CD4-positive, alpha-beta T cell treated with Interleukin-17A for 1 hour (primary cell): ENCODE data around the gene TRIM44.

Source experiments
- DNase-seq: peaks from one replicate; pipeline ENCODE4 v3.0.0-alpha.2; 2020

The TRIM44 gene, protein sequence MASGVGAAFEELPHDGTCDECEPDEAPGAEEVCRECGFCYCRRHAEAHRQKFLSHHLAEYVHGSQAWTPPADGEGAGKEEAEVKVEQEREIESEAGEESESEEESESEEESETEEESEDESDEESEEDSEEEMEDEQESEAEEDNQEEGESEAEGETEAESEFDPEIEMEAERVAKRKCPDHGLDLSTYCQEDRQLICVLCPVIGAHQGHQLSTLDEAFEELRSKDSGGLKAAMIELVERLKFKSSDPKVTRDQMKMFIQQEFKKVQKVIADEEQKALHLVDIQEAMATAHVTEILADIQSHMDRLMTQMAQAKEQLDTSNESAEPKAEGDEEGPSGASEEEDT

DNA sequence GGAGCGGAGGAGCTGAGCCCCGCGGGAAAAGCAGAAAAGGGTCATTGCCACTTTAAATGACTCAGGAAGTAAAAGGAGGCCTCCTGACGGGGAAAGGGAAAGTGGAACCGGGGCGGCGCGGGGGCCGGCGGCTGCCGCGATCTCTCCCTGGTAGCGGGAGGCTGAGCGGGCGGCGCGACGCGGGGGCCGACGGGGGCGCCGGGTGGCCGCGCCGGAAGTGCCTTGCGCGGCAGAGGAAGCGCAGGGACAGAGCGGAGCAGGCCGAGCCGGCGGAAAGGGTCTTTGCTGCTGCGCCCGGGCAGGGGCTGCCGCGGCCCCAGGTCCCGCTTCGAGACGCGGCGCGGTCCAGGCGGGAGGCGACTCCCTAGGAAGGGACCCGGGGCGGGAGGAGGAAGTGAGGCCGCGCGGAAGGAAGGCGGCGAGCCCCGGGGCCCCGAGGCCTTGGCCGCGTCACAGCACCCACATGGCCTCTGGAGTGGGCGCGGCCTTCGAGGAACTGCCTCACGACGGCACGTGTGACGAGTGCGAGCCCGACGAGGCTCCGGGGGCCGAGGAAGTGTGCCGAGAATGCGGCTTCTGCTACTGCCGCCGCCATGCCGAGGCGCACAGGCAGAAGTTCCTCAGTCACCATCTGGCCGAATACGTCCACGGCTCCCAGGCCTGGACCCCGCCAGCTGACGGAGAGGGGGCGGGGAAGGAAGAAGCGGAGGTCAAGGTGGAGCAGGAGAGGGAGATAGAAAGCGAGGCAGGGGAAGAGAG lies at the start of gene TRIM44:
Gene TRIM44, plus strand, starts transcription at position 127 of the 759 bp plus-strand sequence. Its CDS starts 337 bp downstream, at position 464.
- DNase-seq = peak; percentile 83

DNA sequence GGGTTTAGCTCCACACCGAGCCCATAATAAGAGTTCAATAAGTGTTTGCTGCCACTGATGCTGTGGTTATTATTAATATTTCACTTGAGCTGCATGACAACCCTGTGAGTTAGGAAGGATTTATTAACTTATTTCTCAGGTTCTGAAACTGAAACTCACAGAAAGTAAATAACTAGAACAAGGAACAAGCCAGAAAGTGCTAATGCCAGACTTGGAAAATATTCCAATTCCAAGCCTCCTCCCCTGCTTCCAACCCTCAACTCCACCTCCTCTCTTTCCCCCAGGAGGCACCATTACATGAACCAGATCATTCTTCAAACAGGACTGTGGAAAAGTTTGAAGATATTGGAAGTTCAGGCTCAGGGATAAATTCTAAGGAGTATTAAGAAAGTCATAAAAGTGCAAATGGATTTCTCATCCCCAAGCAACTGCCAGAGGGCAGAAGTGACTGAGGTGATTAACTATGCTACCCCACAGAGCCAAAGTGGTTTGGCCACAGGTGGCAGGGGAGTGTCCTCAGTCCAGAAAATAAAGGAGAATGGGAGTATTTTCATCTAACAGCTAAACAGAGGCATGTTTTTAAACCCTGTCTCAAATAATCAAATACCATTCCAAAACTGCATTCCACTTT lies 47.5 kb upstream of the TRIM44 start:
- DNase-seq = no peak

DNA sequence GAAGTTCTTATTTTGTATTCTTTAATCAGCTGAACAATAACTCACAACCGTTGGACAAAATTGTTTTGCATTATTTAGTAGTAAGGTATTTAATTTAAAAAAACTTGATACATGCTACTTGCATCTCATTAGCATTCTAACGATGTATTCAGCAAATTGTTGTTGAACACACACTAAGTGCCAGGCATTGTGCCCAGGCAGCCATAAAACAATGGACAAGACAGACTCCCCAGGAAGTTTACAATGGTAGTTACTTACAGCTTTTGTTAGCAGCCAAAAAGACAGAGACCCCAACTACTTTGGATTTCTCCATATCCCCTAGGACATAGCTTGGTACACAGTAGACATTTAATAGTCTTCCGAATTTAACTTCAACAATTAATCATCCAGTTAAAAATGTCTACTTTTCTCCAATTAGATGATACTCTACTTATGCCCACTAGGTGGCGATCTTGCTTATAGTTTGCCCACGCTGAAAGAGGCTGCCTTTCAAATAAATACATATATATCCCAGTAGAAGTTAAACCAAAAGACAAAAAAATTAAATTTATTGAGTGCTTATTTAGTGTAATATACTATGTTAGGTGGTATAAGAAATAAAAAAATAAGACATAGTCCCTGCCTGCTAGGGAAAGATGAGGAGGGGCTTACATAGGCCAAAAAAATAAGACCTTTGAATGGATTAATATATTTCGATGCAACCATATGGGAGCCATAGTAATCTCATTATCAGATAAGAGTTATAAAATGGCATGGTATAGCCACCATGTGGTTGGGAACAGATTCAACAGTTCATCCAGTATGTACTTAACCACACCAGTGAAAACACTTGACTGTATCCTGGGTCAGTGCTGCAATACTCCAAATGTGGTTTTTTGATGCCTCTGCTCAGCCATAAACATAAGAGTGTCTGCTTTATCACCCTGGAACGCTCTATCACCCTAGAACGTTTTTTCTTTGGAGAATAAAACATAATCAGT lies 46.4 kb upstream of the TRIM44 start:
- peak; percentile 52 for DNase-seq

DNA sequence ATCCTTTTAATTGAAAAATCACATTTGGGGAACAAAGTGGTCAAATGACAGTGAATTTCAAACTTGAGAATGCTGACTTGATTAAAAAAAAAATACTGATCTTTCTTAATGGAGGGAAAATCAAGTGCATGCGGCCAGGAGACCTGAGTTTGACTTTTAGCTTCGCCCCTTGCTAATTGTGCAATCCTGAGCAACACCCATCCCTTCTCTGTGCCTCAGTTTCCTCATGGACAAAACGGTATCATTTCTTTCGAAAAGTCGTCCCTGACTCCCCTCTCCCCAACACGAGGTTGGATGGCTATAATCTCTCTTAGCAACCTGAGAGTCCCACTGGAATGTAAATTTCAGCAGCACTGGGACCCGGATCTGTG lies 45.3 kb upstream of the TRIM44 start:
- no peak for DNase-seq

DNA sequence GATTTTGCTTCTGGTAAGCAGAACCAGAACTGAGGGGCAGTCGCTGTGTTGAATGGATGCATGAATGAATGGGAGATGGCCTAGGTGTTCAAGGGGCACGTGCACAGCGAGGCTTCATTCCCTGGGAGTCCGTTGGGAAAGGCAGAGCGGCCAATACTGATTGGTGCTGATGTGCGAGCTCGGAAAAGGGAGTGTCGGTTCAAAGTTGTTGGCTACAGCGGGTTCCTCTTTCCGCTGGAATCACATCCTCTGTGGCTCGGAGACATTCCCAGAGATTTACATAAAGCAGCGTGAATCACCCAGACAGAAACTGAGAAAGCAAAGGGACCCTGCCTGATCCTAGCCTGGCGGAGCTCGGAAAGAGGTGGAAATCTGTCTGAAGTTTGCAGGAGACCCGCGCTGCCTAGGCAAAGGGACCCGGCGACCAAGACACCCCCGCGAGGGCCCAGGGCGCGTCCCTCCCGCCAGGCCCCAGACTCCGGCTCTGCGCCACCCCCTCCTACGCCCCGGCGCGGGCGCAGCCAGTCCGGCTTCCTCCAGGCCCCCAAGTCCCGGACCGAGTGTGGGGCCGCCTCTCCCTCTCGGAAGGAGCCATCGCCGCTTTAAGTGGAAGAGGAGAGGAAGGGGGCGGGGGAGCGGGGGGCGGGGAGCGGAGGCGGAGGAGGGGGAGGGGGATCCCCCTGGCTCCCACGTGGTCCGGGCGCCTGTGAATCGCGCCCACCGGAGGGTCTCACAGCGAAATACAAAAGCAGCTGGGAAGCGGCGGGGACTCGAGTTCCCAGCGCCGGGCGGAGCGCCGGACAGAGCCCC lies 44.7 kb upstream of the TRIM44 start, which contains the start of gene FJX1:
Gene FJX1, plus strand, starts transcription at position 774 of the 810 bp plus-strand sequence. CDS start 177 bp downstream, outside the sequence.
- no peak for DNase-seq

DNA sequence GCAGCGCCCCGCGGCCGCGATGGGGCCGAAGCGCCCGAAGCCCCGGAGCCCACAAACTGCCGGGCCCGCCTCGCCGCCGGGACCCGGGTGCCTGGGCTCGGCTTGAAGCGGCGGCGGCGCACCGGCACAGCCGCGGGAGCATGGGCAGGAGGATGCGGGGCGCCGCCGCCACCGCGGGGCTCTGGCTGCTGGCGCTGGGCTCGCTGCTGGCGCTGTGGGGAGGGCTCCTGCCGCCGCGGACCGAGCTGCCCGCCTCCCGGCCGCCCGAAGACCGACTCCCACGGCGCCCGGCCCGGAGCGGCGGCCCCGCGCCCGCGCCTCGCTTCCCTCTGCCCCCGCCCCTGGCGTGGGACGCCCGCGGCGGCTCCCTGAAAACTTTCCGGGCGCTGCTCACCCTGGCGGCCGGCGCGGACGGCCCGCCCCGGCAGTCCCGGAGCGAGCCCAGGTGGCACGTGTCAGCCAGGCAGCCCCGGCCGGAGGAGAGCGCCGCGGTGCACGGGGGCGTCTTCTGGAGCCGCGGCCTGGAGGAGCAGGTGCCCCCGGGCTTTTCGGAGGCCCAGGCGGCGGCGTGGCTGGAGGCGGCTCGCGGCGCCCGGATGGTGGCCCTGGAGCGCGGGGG lies 44.0 kb upstream of the TRIM44 start:
- DNase-seq = no peak

DNA sequence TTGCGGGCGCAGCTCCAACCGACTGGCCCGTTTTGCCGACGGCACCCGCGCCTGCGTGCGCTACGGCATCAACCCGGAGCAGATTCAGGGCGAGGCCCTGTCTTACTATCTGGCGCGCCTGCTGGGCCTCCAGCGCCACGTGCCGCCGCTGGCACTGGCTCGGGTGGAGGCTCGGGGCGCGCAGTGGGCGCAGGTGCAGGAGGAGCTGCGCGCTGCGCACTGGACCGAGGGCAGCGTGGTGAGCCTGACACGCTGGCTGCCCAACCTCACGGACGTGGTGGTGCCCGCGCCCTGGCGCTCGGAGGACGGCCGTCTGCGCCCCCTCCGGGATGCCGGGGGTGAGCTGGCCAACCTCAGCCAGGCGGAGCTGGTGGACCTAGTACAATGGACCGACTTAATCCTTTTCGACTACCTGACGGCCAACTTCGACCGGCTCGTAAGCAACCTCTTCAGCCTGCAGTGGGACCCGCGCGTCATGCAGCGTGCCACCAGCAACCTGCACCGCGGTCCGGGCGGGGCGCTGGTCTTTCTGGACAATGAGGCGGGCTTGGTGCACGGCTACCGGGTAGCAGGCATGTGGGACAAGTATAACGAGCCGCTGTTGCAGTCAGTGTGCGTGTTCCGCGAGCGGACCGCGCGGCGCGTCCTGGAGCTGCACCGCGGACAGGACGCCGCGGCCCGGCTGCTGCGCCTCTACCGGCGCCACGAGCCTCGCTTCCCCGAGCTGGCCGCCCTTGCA lies 43.3 kb upstream of the TRIM44 start:
- no peak for DNase-seq

DNA sequence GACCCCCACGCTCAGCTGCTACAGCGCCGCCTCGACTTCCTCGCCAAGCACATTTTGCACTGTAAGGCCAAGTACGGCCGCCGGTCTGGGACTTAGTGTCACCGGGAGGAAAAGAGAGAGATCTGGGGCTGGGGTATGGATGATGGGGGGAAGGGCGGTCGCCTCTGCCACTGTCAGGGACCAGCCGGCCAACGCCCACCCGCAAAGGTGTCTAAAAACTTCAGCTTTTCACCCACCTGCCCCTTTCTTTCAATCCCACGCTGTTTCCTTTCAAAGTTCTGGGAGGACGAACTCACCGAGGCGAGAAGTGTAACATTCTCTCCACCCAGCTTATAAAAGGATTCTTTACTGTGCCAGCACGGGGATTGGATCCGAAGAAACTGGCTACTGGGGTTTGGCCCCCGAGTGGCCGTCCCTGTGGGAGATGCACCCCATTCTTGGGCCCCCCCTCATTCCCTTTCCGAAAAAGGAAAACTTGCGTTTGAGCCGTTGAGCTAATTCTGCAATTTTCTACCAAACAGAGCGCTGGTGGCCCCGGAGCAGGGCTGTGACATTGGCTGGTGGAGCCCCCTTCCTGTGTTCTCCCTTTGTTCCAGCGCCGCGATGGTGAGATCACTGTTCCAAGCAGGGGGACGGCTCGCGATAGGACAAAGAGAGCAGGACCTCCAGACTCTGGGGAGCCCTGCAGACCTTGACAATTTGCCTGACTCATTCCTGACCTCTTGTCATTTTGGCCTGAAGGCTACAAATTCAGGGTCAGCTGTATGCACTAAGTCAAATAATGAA lies 42.5 kb upstream of the TRIM44 start:
- DNase-seq = no peak

DNA sequence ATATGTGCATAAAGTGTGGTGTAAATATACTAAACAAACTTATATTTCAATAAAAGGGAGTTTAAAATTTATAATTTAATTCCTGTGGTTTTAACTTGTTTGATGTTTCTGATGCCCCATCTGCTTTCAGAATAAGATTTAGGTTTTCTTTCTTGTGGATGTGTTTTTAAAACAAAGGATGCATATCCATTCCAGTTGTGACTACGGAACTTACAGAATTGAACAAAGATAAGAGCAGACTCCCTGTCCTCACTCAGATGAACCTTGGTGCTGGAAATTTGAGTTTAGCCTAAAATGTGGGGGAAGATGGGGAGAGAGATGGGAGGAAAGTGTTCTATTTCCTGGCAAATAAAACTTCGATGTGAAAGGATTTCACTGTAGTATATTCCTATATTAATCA lies 41.8 kb upstream of the TRIM44 start:
- no peak for DNase-seq

DNA sequence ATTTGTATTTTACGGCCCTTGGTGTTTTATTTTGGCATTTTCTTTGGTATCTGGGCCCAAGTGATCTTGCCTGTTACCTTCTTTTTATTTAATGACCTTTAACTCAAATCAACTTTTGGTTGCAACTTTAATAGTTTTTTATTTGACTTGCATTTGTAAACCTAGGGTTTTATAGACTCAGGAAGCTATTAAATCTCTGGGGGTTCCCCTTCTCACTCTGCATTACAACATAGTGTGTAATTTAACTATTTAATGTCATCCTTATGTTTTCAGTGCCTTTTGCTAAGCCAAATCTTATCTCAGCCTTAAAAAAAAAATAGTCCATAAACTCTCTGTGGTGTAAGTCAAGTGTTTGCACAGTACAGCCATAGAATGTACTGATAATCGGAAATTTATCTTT lies 41.0 kb upstream of the TRIM44 start:
- DNase-seq = no peak

DNA sequence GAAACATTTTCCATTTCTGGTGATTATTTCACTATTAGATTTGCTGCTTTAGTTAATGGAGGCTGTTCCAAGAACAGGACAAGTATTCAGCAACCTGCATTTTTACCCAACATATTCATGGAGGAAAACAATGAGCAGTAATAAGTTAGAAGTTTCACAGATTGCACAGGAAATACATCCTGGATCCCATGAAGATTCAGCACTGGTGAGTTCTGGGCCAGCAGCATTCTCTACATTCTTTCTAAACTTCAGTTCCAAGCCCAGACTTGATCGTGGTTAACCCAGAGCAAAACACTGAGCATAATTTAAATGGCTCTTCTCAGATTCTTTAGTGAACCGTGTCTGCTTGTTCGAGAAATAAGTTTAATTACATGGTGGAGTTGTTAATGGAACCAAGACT lies 40.5 kb upstream of the TRIM44 start:
- no peak for DNase-seq

DNA sequence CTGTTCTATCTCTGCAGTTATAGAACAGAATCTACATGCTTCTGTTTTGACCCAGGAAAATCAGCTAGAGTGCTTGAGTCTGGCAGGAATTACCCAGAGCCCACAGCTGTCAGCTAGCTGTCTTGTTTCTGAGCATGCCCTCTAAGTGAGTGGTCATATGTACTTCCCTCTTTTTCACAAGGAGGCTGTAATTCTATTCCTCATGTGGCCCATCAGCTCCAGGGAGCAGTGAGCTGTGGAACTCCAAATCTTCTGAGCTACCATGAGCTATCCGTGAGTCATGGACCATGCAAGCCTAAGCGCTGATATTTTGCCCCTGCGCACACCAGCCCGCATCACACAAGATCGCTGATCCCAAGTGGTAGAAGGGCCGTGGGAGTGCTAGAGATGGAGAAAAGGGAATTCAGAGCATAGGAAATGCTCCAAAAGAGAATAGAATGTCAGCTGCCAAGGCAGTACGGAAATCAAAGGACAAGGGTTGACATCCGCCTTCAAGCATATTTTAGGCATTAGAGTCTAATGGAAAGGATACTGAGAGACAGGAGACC lies 38.9 kb upstream of the TRIM44 start:
- no peak for DNase-seq

DNA sequence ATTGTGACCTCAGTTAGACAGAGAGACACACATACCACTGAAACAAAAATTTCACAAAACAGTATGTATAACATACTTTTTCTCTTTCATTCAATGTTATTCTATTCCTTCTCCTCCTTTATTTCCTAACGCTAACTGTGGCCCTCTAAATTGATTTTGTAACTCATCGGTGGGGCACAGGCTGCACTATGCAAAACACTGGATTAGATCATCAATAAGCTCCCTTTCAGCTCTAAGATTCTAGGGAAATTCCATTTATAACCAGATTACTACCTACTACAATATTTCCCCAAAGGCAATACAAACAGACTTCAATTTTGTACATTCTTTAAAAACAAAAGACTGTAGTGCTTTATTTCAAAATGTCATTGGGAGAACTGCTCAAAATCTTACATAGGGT lies 38.3 kb upstream of the TRIM44 start:
- DNase-seq = no peak

DNA sequence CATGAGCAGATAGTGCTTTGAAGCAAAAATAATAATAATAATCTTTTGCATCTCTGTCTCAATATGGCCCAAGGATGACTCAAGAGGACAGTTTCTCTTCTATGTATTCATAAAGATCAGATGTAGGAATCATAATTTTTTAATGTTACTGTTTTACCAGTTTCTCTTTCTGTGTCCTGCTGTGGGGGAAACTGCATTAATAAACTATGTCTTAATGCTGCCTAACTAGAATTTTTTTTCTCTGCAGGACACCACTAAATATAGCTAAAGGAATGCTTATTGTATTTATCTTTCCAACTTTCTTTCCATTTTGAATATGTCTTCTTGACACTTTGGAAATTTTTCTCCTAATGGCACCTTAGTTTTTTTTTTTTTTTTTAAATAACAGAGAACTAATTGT lies 37.8 kb upstream of the TRIM44 start:
- no peak for DNase-seq

DNA sequence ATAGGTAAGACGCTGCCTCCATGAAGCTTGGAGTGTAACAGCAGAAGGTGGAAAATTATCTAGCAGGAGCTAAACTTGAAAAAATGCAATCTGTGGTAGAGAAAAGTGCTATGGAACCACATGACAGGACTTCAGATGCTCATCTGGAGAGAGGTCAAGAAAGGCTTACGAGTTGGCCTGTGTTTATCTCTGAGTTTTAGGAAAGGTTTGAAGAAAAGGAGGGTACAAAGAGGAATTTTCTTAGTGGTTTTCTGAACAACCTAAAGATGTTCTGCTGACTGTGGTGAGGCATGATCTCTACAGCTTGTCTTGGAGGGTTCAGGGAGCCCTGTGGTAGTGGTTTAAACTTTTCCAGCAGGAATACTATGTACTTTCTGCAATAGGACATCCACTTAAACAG lies 36.1 kb upstream of the TRIM44 start:
- no peak for DNase-seq

DNA sequence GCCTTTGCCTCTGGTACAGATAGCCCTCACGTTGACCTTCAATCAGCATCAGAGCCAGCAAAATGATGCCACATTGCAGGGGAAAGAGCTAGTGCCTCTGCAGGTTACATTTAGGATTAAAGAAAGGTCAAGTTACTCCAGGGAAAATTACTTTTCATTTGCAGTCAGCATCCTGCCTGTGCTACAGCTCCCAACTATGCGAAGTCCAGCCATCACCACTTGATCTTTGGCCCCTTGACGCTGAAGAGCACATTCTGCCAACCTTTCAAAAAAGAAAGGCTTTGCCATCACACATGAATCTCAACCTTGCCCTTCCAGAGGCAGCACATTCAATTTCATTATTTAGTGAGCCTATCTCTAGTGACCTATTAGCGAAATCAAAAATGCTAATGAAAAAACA lies 33.1 kb upstream of the TRIM44 start:
- no peak for DNase-seq

DNA sequence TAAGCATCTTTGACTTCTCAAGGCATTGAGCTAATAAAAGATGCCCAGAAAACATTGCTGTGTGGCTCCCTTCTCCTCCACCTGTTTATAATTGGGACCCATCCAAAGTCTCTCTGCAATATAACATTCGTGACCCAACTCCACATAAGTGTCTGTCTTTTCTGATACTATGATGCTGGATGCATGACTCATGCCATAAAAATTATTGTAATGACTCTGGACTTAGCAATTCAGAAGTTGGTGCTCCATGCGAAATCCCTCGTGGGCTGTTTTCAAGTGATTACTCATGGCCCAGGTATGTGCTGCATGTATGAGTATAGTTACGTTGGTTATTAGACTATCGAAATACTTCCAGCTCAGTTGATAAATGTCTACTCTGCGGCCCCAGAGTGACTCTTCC lies 32.7 kb upstream of the TRIM44 start:
- DNase-seq = no peak

DNA sequence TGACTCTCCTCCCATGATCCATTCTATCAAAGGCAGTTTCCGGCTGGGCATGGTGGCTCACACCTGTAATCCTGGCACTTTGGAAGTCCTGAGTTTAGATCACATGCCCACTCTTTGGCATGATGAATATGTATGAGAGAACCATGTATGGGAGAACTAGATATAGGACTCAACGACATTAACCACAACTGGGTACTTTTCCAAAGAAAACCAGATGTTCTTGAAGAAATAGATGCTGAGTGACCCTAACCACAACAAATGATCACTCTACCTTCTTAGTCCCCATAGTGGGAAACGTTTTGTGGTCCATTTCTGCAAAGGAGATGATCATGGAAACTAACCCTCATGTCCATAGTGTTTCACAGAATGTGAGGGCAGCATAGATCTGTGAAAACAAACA lies 30.7 kb upstream of the TRIM44 start:
- DNase-seq = no peak

DNA sequence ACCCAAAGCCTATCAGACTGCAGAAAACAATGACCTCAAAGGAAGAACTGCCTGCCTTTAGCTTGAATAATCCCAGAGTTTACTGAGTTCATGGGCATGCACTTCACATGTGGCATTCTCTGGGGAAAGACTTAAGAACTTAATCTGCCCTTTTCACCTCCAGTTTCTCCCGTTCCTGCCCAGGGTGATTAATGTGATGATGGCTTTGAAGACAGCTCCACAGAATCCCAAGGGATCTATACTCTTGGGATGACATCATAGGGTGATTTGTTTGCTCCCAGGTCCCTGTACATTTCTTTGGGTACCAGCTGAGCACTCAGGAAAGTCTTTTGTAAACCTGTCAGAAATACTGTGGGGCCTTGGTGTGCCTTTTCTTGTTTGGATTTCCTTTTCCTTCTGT lies 30.3 kb upstream of the TRIM44 start:
- no peak for DNase-seq
